GM23248 (cell line): ENCODE measurements around the gene UGT1A10. TPM values are rescaled to one million over a fixed set of nuclear protein-coding genes. Genes with fewer than 3 reads are reported as not detected.

Source experiments
- DNase-seq: peaks from one replicate; pipeline ENCODE4 v3.0.0-alpha.2; 2015
- H2AFZ ChIP-seq: fragments of 200-600 bp; sonication (generic); 2 replicates; pipeline ENCODE4 v1.6.1; 2016; ENCODE audit warnings: antibody characterized with exemption
- H3F3A ChIP-seq: fragments of 200-600 bp; sonication (generic); 2 replicates; pipeline ENCODE4 v1.6.1; 2016; ENCODE audit warnings: mild to moderate bottlenecking, antibody characterized with exemption, mixed run types; ENCODE audit not compliant: insufficient read depth
- H3K27ac ChIP-seq: fragments of 200-600 bp; sonication (generic); 2 replicates; pipeline ENCODE4 v1.5.1; 2016; ENCODE audit warnings: mild to moderate bottlenecking
- H3K27me3 ChIP-seq: fragments of 200-600 bp; sonication (generic); replicated peaks from 2 replicates; pipeline ENCODE4 v1.6.1; 2016; ENCODE audit warnings: mild to moderate bottlenecking; ENCODE audit not compliant: insufficient read depth
- H3K36me3 ChIP-seq: fragments of 200-600 bp; sonication (generic); 2 replicates; pipeline ENCODE4 v1.6.1; 2016; ENCODE audit warnings: low read depth, mild to moderate bottlenecking
- H3K4me1 ChIP-seq: fragments of 200-600 bp; sonication (generic); 2 replicates; pipeline ENCODE4 v1.6.1; 2016; ENCODE audit warnings: mild to moderate bottlenecking; ENCODE audit not compliant: insufficient read depth
- H3K4me2 ChIP-seq: fragments of 200-600 bp; sonication (generic); one replicate; pipeline ENCODE4 v1.6.1; 2016; ENCODE audit warnings: mild to moderate bottlenecking; ENCODE audit not compliant: unreplicated experiment
- H3K4me3 ChIP-seq: fragments of 200-600 bp; sonication (generic); 2 replicates; pipeline ENCODE4 v1.5.1; 2016; ENCODE audit warnings: mild to moderate bottlenecking
- H3K79me2 ChIP-seq: fragments of 200-600 bp; sonication (generic); 2 replicates; pipeline ENCODE4 v1.6.1; 2016; ENCODE audit warnings: mild to moderate bottlenecking; ENCODE audit not compliant: insufficient read depth
- H3K9ac ChIP-seq: fragments of 200-600 bp; sonication (generic); 2 replicates; pipeline ENCODE4 v1.6.1; 2016; ENCODE audit warnings: mild to moderate bottlenecking
- H3K9me2 ChIP-seq: fragments of 200-600 bp; sonication (generic); 2 replicates; pipeline ENCODE4 v1.6.1; 2016; ENCODE audit warnings: mixed run types, mild to moderate bottlenecking, moderate library complexity; ENCODE audit not compliant: insufficient read depth
- H3K9me3 ChIP-seq: fragments of 200-600 bp; sonication (generic); one replicate; pipeline ENCODE4 v1.6.1; 2017; ENCODE audit warnings: low read depth
- H4K20me1 ChIP-seq: fragments of 200-600 bp; sonication (generic); 2 replicates; pipeline ENCODE4 v1.6.0; 2016; ENCODE audit not compliant: insufficient read depth
- EZH2 ChIP-seq: fragments of 200-600 bp; sonication (generic); IDR thresholded peaks from 2 replicates; pipeline ENCODE4 v1.6.1; 2018; ENCODE audit warnings: antibody characterized with exemption, mild to moderate bottlenecking; ENCODE audit not compliant: insufficient read depth, poor library complexity, severe bottlenecking
- EZH2phosphoT487 ChIP-seq: fragments of 200-600 bp; sonication (generic); IDR thresholded peaks from 2 replicates; pipeline ENCODE4 v1.6.1; 2018; ENCODE audit warnings: antibody characterized with exemption, moderate library complexity, mild to moderate bottlenecking, low read depth; ENCODE audit not compliant: insufficient read depth
- WGBS, 2 experiments: methylation state at CpG; one replicate each; pipeline ENCODE4 v1.1.6; 2015 to 2017; ENCODE audit warnings: low lambda C conversion rate in 2 of 2, low coverage in 1 of 2; ENCODE audit errors: missing lambda C conversion rate in 2 of 2; 5-methylcytosine and 5-hydroxymethylcytosine counted together
- in situ Hi-C: fragments of 300-500 bp; cut with MboI; formaldehyde crosslinking; loops from 2 replicates; pipeline ENCODE4 v1.15.0; 2020
- polyA plus RNA-seq: library from polyadenylated mRNA; unstranded; fragments of >200 nt; fragmentation: Nextera tagmentation; extraction: Ambion mirVana; gene quantifications from 2 replicates; pipeline ENCODE4 v1.2.1, GENCODE V29; 2016
- total RNA-seq: library from RNA; depleted of rRNA; stranded (reverse); fragments of >200 nt; shearing (Covaris generic); gene quantifications from 2 replicates; pipeline ENCODE4 v1.2.3, GENCODE V29; 2014

The UGT1A10 gene
- total and polyA plus RNA-seq, 2 experiments from 2014 or later = not detected

GRCh38 chr2:233708942-233709341 lies 72.7 kb downstream of the UGT1A10 start:
- H3K9me3 ChIP-seq = no peaks in the 10 kb centered on the region
- H3K27ac ChIP-seq = no peak overlapping the region
- WGBS, 2 experiments = 38 to 43% methylated on average over 5 of the region's 5 CpGs
- peaks cover 39% of the 10 kb centered on the region for H3K27me3 ChIP-seq
- H3F3A ChIP-seq = no peaks in the 10 kb centered on the region
- H4K20me1 ChIP-seq = no peaks in the 10 kb centered on the region
- no peak for DNase-seq
- H3K4me2 ChIP-seq = no peak overlapping the region
- no peaks in the 10 kb centered on the region for H3K79me2 ChIP-seq
- no peak overlapping the region for H2AFZ ChIP-seq
- no peak for TF ChIP-seq EZH2phosphoT487
- no peak for TF ChIP-seq EZH2
- H3K4me1 ChIP-seq = peaks cover 8% of the 10 kb centered on the region; the same call in 1 of the 2 replicates
- H3K36me3 ChIP-seq = no peaks in the 10 kb centered on the region
- no peak overlapping the region for H3K9ac ChIP-seq
- no peaks in the 10 kb centered on the region for H3K9me2 ChIP-seq
- in situ Hi-C loops = no loop called here
- H3K4me3 ChIP-seq = no peak overlapping the region

- Histone ChIP-seq H3K4me1 (peaks cover 8% of the 10 kb centered on the region; the same call in 1 of the 2 replicates), H2AFZ (no peak overlapping the region), H3K79me2 (no peaks in the 10 kb centered on the region), H3K27ac (no peak overlapping the region), H3K9me2 (no peaks in the 10 kb centered on the region), H3K4me2 (no peak overlapping the region), H3F3A (no peaks in the 10 kb centered on the region), H3K36me3 (no peaks in the 10 kb centered on the region), H3K4me3 (no peak overlapping the region), H3K9ac (no peak overlapping the region), H3K9me3 (no peaks in the 10 kb centered on the region), H4K20me1 (no peaks in the 10 kb centered on the region), H3K27me3 (peaks cover 61% of the 10 kb centered on the region)
- peak; percentile 88 for DNase-seq
- WGBS, 2 experiments = 18 to 19% methylated on average over 11 of the region's 11 CpGs
- in situ Hi-C loops = loop anchor here (10.0 kb wide), 1 partner anchor 257 kb away; no protein-coding TSS in a partner anchor
- TF ChIP-seq EZH2 (no peak), EZH2phosphoT487 (no peak)
Measured at GRCh38 chr2:233711312-233712008, 75.2 kb downstream of the UGT1A10 start.

GRCh38 chr2:233712611-233713261 lies 76.5 kb downstream of the UGT1A10 start, which contains the start of gene UGT1A5:
Gene UGT1A5 (plus strand): TSS chr2:233712907. CDS start chr2:233712992, 85 bp downstream.
- 40 to 45% methylated on average over 14 of the region's 14 CpGs for WGBS, 2 experiments
- Histone ChIP-seq H3K36me3 (no peaks in the 10 kb centered on the region), H3K27me3 (peaks cover 64% of the 10 kb centered on the region), H3F3A (no peaks in the 10 kb centered on the region), H3K9ac (no peak within 1 kb of the TSS), H3K4me1 (peaks cover 6% of the 10 kb centered on the region; the same call in 1 of the 2 replicates), H3K9me3 (no peaks in the 10 kb centered on the region), H3K4me3 (no peak within 1 kb of the TSS), H3K79me2 (no peaks in the 10 kb centered on the region), H2AFZ (no peak within 1 kb of the TSS), H3K9me2 (no peaks in the 10 kb centered on the region), H4K20me1 (no peaks in the 10 kb centered on the region), H3K27ac (no peak within 1 kb of the TSS), H3K4me2 (no peak within 1 kb of the TSS)
- TF ChIP-seq EZH2phosphoT487 (no peak), EZH2 (no peak)
- DNase-seq = no peak
- in situ Hi-C loops = loop anchor here (10.0 kb wide), 1 partner anchor 258 kb away; no protein-coding TSS in a partner anchor

- H3K4me1 ChIP-seq = peaks cover 1% of the 10 kb centered on the region; the same call in 1 of the 2 replicates
- H3K4me2 ChIP-seq = no peak overlapping the region
- no peak overlapping the region for H3K9ac ChIP-seq
- no peak for DNase-seq
- H3K4me3 ChIP-seq = no peak overlapping the region
- in situ Hi-C loops = loop anchor here (10.0 kb wide), 1 partner anchor 258 kb away; no protein-coding TSS in a partner anchor
- 48 to 54% methylated on average over 7 of the region's 7 CpGs for WGBS, 2 experiments
- H3F3A ChIP-seq = no peaks in the 10 kb centered on the region
- H3K9me3 ChIP-seq = no peaks in the 10 kb centered on the region
- no peaks in the 10 kb centered on the region for H3K9me2 ChIP-seq
- H4K20me1 ChIP-seq = no peaks in the 10 kb centered on the region
- H3K27me3 ChIP-seq = peaks cover 65% of the 10 kb centered on the region
- no peak overlapping the region for H3K27ac ChIP-seq
- H3K79me2 ChIP-seq = no peaks in the 10 kb centered on the region
- TF ChIP-seq EZH2phosphoT487 (no peak), EZH2 (no peak)
- H2AFZ ChIP-seq = no peak overlapping the region
- H3K36me3 ChIP-seq = no peaks in the 10 kb centered on the region
Measured at GRCh38 chr2:233713262-233713615, 77.0 kb downstream of the UGT1A10 start.
